SJSA1 (cell line): ENCODE data around the gene HSP90AB1. TPM values are rescaled to one million over a fixed set of nuclear protein-coding genes. Genes with fewer than 3 reads are reported as not detected.

Experiments
- DNase-seq, 2 experiments: peaks; one replicate each; pipeline ENCODE4 v3.0.0-alpha.2; 2015 to 2020; ENCODE audit warnings: low spot score in 2 of 2, low read depth in 1 of 2
- H3K27ac ChIP-seq: fragments of 250-450 bp; sonication (Bioruptor Pico); 2 replicates; pipeline ENCODE4 v1.5.1; 2020; ENCODE audit warnings: mild to moderate bottlenecking, moderate library complexity
- H3K27me3 ChIP-seq: fragments of 250-450 bp; sonication (Bioruptor Pico); replicated peaks from 2 replicates; pipeline ENCODE4 v1.5.1; 2020; ENCODE audit warnings: mild to moderate bottlenecking, moderate library complexity
- H3K36me3 ChIP-seq: fragments of 250-450 bp; sonication (Bioruptor Pico); 2 replicates; pipeline ENCODE4 v1.5.1; 2020; ENCODE audit warnings: mild to moderate bottlenecking
- H3K4me1 ChIP-seq: fragments of 250-450 bp; sonication (Bioruptor Pico); replicated peaks from 2 replicates; pipeline ENCODE4 v1.6.1; 2021; ENCODE audit warnings: mild to moderate bottlenecking
- H3K4me3 ChIP-seq: fragments of 250-450 bp; sonication (Bioruptor Pico); 2 replicates; pipeline ENCODE4 v1.5.1; 2020; ENCODE audit warnings: mild to moderate bottlenecking
- H3K9me3 ChIP-seq: fragments of 250-450 bp; sonication (Bioruptor Pico); replicated peaks from 2 replicates; pipeline ENCODE4 v1.5.1; 2020; ENCODE audit warnings: mild to moderate bottlenecking
- total RNA-seq: library from RNA; depleted of rRNA; stranded (reverse); fragments of >200 nt; shearing (Covaris generic); gene quantifications from 2 replicates; pipeline ENCODE4 v1.2.3, GENCODE V29; 2014

Gene HSP90AB1
- total RNA-seq, 1 experiment from 2014 or later: 1,548 TPM

GRCh38 chr6:44217332-44218143, 29.4 kb upstream of the HSP90AB1 start:
- H3K36me3 ChIP-seq: no peaks in the 10 kb centered on the region
- no peak overlapping the region; the same call in 1 of the 2 replicates for H3K27ac ChIP-seq
- DNase-seq: no peak
- no peaks in the 10 kb centered on the region for H3K27me3 ChIP-seq
- H3K4me1 ChIP-seq: peaks cover 42% of the 10 kb centered on the region
- H3K4me3 ChIP-seq: no peak overlapping the region
- no peaks in the 10 kb centered on the region for H3K9me3 ChIP-seq

DNA sequence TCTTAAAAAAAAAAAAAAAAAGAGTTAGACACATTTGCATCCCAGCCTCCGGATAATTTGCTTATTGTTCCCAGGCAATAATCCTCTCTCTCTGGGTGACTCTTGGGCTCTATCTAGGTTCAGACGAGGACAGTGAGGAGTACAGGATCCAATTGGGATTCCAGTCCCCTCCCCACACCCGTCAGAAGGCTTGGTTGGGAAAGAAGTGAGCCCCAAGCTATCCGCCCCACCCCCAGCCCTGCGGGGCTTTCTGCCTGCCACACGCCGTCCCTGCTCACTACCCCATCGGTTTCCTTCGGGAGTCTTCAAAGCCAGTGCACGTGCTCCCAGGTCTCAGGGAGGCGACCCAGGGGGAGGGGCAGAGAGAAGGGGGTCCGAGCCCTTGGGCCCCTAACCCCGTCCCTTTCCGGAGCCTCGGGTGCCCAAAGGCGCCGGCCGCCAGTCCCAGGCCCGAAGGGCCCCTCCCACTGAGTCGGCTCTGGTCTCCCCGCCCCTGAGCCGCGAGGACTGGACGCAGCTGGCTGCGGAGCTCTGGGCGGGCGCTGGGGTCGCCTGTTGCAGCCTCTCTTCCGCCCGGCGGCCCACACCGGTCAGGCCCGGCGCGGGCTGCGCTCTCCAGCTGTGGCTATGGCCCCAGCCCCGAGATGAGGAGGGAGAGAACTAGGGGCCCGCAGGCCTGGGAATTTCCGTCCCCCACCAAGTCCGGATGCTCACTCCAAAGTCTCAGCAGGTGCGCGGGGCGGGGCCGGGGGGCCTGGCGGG, 27.7 kb upstream of the HSP90AB1 start:
- H3K9me3 ChIP-seq: 0 out of 2 replicates have a peak, but pooled peaks cover 2% of the 10 kb centered on the region
- DNase-seq: peak in 1 of 2 experiments; percentile 43
- H3K36me3 ChIP-seq: no peaks in the 10 kb centered on the region
- peaks cover 57% of the 10 kb centered on the region for H3K4me1 ChIP-seq
- H3K27ac ChIP-seq: peak overlapping the region; percentile 33; the same call in 1 of the 2 replicates
- H3K4me3 ChIP-seq: peak overlapping the region; percentile 21
- no peaks in the 10 kb centered on the region for H3K27me3 ChIP-seq

GRCh38 chr6:44219815-44220784, 26.8 kb upstream of the HSP90AB1 start:
- Histone ChIP-seq H3K4me1 (peaks cover 59% of the 10 kb centered on the region), H3K4me3 (no peak overlapping the region), H3K27me3 (no peaks in the 10 kb centered on the region), H3K9me3 (0 out of 2 replicates have a peak, but pooled peaks cover 2% of the 10 kb centered on the region), H3K36me3 (no peaks in the 10 kb centered on the region), H3K27ac (no peak overlapping the region)
- DNase-seq: no peak

DNA sequence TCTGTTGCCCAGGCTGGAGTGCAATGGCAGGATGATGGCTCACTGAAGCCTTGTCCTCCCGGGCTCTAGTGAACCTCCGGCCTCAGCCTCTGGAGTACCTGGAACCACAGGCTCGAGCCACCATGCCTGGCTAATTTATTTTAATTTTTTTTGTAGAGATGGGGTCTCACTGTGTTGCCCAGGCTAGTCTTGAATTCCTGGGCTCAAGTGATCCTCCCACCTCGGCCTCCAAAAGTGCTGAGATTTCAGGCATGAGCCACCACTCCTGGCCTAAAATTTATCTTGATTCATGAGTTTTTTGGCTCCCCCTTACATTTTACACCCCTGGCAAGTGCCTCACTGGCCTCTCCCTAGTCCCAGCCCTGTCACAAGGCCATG, 26.0 kb upstream of the HSP90AB1 start:
- no peak for DNase-seq
- no peak overlapping the region for H3K4me3 ChIP-seq
- H3K27ac ChIP-seq: no peak overlapping the region
- 0 out of 2 replicates have a peak, but pooled peaks cover 2% of the 10 kb centered on the region for H3K9me3 ChIP-seq
- no peaks in the 10 kb centered on the region for H3K36me3 ChIP-seq
- no peaks in the 10 kb centered on the region for H3K27me3 ChIP-seq
- peaks cover 59% of the 10 kb centered on the region for H3K4me1 ChIP-seq

- Histone ChIP-seq H3K27ac (no peak overlapping the region), H3K27me3 (no peaks in the 10 kb centered on the region), H3K4me1 (peaks cover 59% of the 10 kb centered on the region), H3K4me3 (no peak overlapping the region), H3K9me3 (0 out of 2 replicates have a peak, but pooled peaks cover 2% of the 10 kb centered on the region), H3K36me3 (no peaks in the 10 kb centered on the region)
- peak; percentile 68 to 91 for DNase-seq
Observed at GRCh38 chr6:44221291-44221960, 25.5 kb upstream of the HSP90AB1 start.

GRCh38 chr6:44221961-44222335, 25.0 kb upstream of the HSP90AB1 start:
- no peaks in the 10 kb centered on the region for H3K27me3 ChIP-seq
- H3K4me3 ChIP-seq: no peak overlapping the region
- no peak overlapping the region for H3K27ac ChIP-seq
- no peak for DNase-seq
- peaks cover 57% of the 10 kb centered on the region for H3K4me1 ChIP-seq
- 0 out of 2 replicates have a peak, but pooled peaks cover 2% of the 10 kb centered on the region for H3K9me3 ChIP-seq
- H3K36me3 ChIP-seq: no peaks in the 10 kb centered on the region

DNA sequence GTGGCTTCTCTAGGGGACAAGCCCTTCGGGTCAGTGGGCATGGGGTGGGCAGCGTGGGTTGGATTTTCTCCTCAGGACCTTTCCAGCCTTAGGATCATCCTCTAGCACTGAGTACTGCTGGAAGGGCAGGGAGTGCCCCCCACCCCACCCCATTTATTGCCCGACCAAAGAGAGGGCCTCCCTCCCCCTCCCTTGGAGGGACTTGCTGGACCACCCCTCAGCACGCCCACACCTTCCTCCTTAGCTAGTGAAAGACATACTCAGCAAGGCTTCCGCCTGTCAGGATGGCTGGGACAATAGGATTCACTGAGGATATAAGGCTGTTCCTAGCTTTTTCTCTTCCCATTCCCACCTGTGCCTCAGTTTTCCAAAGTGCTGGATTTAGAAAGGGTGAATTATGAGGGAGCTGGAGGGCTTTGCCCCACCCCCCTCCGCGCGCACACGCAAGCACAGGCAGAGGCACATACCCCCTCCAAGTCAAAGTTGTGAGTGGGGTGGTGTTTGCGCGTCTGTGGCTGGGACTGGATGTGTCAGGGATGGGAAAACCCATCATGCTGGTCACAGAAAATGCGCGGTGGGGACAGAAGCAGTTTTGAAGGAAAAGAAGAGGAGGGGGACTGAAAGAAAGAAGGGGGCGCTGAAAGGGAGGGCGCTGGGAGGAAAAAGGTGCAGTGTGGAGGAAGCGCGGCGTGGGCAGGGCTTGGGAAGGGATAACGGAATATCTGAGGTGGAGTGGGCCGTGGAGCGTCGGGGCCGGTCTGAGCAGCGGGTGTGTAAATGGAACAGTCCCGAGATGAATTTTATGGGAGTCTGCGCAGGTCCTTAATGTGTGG, 24.2 kb upstream of the HSP90AB1 start:
- peak overlapping the region; percentile 50 for H3K4me3 ChIP-seq
- H3K36me3 ChIP-seq: no peaks in the 10 kb centered on the region
- no peak for DNase-seq
- H3K9me3 ChIP-seq: 0 out of 2 replicates have a peak, but pooled peaks cover 2% of the 10 kb centered on the region
- peaks cover 50% of the 10 kb centered on the region for H3K4me1 ChIP-seq
- no peak overlapping the region for H3K27ac ChIP-seq
- H3K27me3 ChIP-seq: no peaks in the 10 kb centered on the region

- no peaks in the 10 kb centered on the region for H3K36me3 ChIP-seq
- peaks cover 42% of the 10 kb centered on the region for H3K4me1 ChIP-seq
- H3K9me3 ChIP-seq: 0 out of 2 replicates have a peak, but pooled peaks cover 2% of the 10 kb centered on the region
- H3K27ac ChIP-seq: no peak within 1 kb of the TSS
- DNase-seq: peak in 1 of 2 experiments; percentile 77
- peak within 1 kb of the TSS; percentile 50 for H3K4me3 ChIP-seq
- no peaks in the 10 kb centered on the region for H3K27me3 ChIP-seq
Observed at GRCh38 chr6:44223319-44224028, 23.4 kb upstream of the HSP90AB1 start, which contains the start of gene SLC29A1. SLC29A1 (plus strand) TSS chr6:44223595; CDS start chr6:44227314, 3,719 bp downstream.

DNA sequence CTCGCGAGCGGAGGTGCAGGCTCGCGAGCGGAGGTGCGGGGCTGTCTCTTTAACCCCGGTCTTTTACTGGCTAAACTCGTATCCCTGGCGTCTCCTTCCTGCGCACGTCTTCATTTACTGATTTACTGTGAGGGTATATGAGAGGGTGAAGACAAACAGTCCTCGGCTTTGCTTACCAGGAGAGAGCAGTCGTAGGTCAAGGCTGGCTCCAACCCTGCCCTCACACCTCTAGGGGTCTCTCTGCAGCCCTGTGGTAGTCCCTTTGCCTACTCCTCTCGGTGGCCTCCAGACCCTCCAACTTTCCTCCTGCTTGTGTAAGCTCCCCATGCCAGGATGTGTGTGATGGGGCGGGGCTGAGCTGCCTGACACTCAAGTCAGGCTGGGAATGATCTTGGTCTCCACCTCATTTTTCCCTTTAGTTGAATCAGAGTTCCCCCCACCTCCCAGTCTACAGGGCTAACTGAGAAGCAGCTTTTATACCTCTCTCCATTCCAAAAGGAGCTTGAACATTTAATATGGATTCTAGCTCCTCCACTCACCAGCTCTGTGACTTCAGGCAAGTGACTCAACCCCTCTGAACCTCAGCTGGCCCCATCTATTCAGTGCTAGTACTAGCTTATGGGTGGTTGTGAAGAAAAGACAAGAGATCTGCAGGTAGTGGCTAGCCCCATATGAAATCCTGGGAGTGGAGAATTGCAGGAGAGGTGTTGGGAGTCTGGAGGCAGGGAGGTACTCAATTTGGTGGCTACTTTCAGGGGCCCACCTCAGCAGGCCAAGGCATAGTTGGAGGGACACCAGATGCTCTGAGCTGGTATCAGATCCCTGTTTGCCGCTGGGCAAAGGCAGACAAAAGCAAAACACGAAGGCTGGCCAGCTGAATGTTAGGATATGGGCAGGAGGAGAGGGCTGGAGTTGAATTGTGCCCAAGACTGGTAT, 22.6 kb upstream of the HSP90AB1 start:
- H3K4me1 ChIP-seq: peaks cover 34% of the 10 kb centered on the region
- 0 out of 2 replicates have a peak, but pooled peaks cover 2% of the 10 kb centered on the region for H3K9me3 ChIP-seq
- DNase-seq: no peak
- H3K27ac ChIP-seq: no peak overlapping the region
- no peaks in the 10 kb centered on the region for H3K36me3 ChIP-seq
- H3K4me3 ChIP-seq: peak overlapping the region; percentile 50
- H3K27me3 ChIP-seq: no peaks in the 10 kb centered on the region

GRCh38 chr6:44224965-44225305, 22.0 kb upstream of the HSP90AB1 start:
- no peaks in the 10 kb centered on the region for H3K36me3 ChIP-seq
- H3K27me3 ChIP-seq: no peaks in the 10 kb centered on the region
- H3K9me3 ChIP-seq: 0 out of 2 replicates have a peak, but pooled peaks cover 2% of the 10 kb centered on the region
- H3K4me3 ChIP-seq: no peak overlapping the region
- DNase-seq: no peak
- H3K4me1 ChIP-seq: peaks cover 31% of the 10 kb centered on the region
- H3K27ac ChIP-seq: no peak overlapping the region
